HG03064 (cell line): ENCODE measurements around the gene GAGE12J.
"Not testable (repeated sequence)": the region's sequence is repeated elsewhere in the genome, so short reads cannot be mapped to it uniquely, and the experiment has no call there.

ENCODE experiments used
- ATAC-seq: cut with Tn5 transposase; IDR thresholded peaks from one replicate; pipeline ENCODE4 v1.9.1; 2021; ENCODE audit warnings: low read depth; ENCODE audit not compliant: unreplicated experiment

GAGE12J gene

GRCh38 chrX:49309401-49309981 lies 12.3 kb upstream of the GAGE12J start:
- no peak for ATAC-seq

- no peak for ATAC-seq
These were observed 11.5 kb upstream of the GAGE12J start for GRCh38 chrX:49310371-49310770.

- ATAC-seq, result no peak
These were observed 9.7 kb upstream of the GAGE12J start for GRCh38 chrX:49312176-49312575.

- no peak for ATAC-seq
These were observed 5.8 kb upstream of the GAGE12J start for GRCh38 chrX:49316085-49316484.

- ATAC-seq, result not testable (repeated sequence)
These were observed 429 bp downstream of the GAGE12J start for GRCh38 chrX:49322266-49322665.

GRCh38 chrX:49323735-49324134 lies 1.9 kb downstream of the GAGE12J start:
- ATAC-seq, result not testable (repeated sequence)

GRCh38 chrX:49330421-49330820 lies 8.6 kb downstream of the GAGE12J start:
- ATAC-seq, result not testable (repeated sequence)

- not testable (repeated sequence) for ATAC-seq
These were observed 9.4 kb downstream of the GAGE12J start, which contains the start of gene GAGE13 for GRCh38 chrX:49331282-49331681. Gene GAGE13 (plus strand): TSS chrX:49331582. CDS start chrX:49332738, 1,156 bp downstream.

GRCh38 chrX:49331841-49332240 lies 10.0 kb downstream of the GAGE12J start:
- ATAC-seq, result not testable (repeated sequence)

GRCh38 chrX:49341449-49341848 lies 19.6 kb downstream of the GAGE12J start:
- not testable (repeated sequence) for ATAC-seq

- ATAC-seq, result not testable (repeated sequence)
These were observed 22.8 kb downstream of the GAGE12J start for GRCh38 chrX:49344496-49345175.

GRCh38 chrX:49345402-49345801 lies 23.6 kb downstream of the GAGE12J start:
- ATAC-seq, result not testable (repeated sequence)

GRCh38 chrX:49346150-49346549 lies 24.3 kb downstream of the GAGE12J start:
- not testable (repeated sequence) for ATAC-seq
